Measurements from ENCODE around the gene KLHDC9. TPM values are rescaled to one million over a fixed set of nuclear protein-coding genes. Genes with fewer than 3 reads are reported as not detected.

The KLHDC9 gene
- total RNA-seq, 1 donor from 2014 or later: 7.2 TPM

GRCh38 chr1:161079436-161080110 is 18.6 kb upstream of the KLHDC9 start:
- Histone ChIP-seq H3K4me3 (no peak overlapping the region), H3K27me3 (ENCODE audit: low read depth) (no peaks in the 10 kb centered on the region), H3K36me3 (peaks cover 10% of the 10 kb centered on the region), H3K27ac (no peak overlapping the region), H3K4me1 (peaks cover 23% of the 10 kb centered on the region), H3K9me3 (no peaks in the 10 kb centered on the region)
- ATAC-seq: no peak
- intact Hi-C loops (cut with DNase I): no loop called here
- no peak for TF ChIP-seq CTCF (IDR thresholded peaks at IDR 0.05)
- DNase-seq: no peak

GRCh38 chr1:161080441-161081405 is 17.4 kb upstream of the KLHDC9 start:
- no peak overlapping the region for H3K27ac ChIP-seq
- no peak for TF ChIP-seq CTCF (IDR thresholded peaks at IDR 0.05)
- H3K36me3 ChIP-seq: peaks cover 10% of the 10 kb centered on the region
- intact Hi-C loops (cut with DNase I): no loop called here
- peaks cover 23% of the 10 kb centered on the region for H3K4me1 ChIP-seq
- no peaks in the 10 kb centered on the region for H3K9me3 ChIP-seq
- peak in 1 of 2 donors; percentile 2 for ATAC-seq
- DNase-seq: no peak
- H3K27me3 ChIP-seq (ENCODE audit: low read depth): no peaks in the 10 kb centered on the region
- no peak overlapping the region for H3K4me3 ChIP-seq

- H3K27ac ChIP-seq: no peak overlapping the region
- no peak for ATAC-seq
- H3K4me3 ChIP-seq: no peak overlapping the region
- H3K4me1 ChIP-seq: peaks cover 31% of the 10 kb centered on the region
- TF ChIP-seq CTCF (IDR thresholded peaks at IDR 0.05): no peak
- H3K9me3 ChIP-seq: no peaks in the 10 kb centered on the region
- intact Hi-C loops (cut with DNase I): no loop called here
- DNase-seq: no peak
- no peaks in the 10 kb centered on the region for H3K27me3 ChIP-seq (ENCODE audit: low read depth)
- peaks cover 4% of the 10 kb centered on the region for H3K36me3 ChIP-seq
Measured at GRCh38 chr1:161081519-161081918, 16.6 kb upstream of the KLHDC9 start.

- peaks cover under 1% of the 10 kb centered on the region for H3K36me3 ChIP-seq
- H3K9me3 ChIP-seq: no peaks in the 10 kb centered on the region
- H3K27me3 ChIP-seq (ENCODE audit: low read depth): no peaks in the 10 kb centered on the region
- no peak for ATAC-seq
- no peak for TF ChIP-seq CTCF (IDR thresholded peaks at IDR 0.05)
- H3K4me3 ChIP-seq: no peak overlapping the region
- peak overlapping the region; percentile 80 for H3K27ac ChIP-seq
- DNase-seq: no peak
- H3K4me1 ChIP-seq: peaks cover 33% of the 10 kb centered on the region
- intact Hi-C loops (cut with DNase I): no loop called here
Measured at GRCh38 chr1:161082483-161082882, 15.7 kb upstream of the KLHDC9 start.

- H3K9me3 ChIP-seq: no peaks in the 10 kb centered on the region
- intact Hi-C loops (cut with DNase I): no loop called here
- ATAC-seq: peak; percentile 96 to 97
- H3K4me3 ChIP-seq: no peak overlapping the region
- peaks cover 33% of the 10 kb centered on the region for H3K4me1 ChIP-seq
- no peaks in the 10 kb centered on the region for H3K27me3 ChIP-seq (ENCODE audit: low read depth)
- DNase-seq: peak; percentile 95
- H3K27ac ChIP-seq: peak overlapping the region; percentile 80
- H3K36me3 ChIP-seq: no peaks in the 10 kb centered on the region
- no peak for TF ChIP-seq CTCF (IDR thresholded peaks at IDR 0.05)
Measured at GRCh38 chr1:161082996-161083747, 15.0 kb upstream of the KLHDC9 start.

Measured in lower lobe of right lung (tissue), 2 donors.